Measurements from ENCODE around the gene KCNIP4.

Gene KCNIP4

DNA sequence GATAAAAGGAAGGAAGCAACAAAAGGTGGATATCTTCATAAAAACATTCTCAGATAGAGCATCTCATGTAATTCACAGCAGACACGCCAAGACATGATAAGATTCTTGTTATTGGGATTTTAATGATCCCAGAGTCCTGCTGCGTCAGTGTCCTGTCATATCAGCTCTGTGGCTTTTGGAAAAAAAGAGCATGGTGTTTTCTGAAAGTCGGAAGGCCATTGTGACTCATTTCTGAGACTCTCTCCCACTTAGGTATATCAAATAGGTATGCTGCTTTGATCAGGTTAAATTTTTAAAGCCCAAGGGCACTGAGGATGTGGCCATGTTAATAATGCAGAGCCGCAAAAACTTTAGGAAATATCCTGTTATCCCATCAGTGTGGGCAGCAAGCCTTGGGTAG lies 481.0 kb downstream of the KCNIP4 start:
- H3K4me3 ChIP-seq (ENCODE audit: control insufficient read depth, low read depth, low read length): no peak overlapping the region
- DNase-seq (ENCODE audit: low read depth): no peak
- TF ChIP-seq, protein P1, sequence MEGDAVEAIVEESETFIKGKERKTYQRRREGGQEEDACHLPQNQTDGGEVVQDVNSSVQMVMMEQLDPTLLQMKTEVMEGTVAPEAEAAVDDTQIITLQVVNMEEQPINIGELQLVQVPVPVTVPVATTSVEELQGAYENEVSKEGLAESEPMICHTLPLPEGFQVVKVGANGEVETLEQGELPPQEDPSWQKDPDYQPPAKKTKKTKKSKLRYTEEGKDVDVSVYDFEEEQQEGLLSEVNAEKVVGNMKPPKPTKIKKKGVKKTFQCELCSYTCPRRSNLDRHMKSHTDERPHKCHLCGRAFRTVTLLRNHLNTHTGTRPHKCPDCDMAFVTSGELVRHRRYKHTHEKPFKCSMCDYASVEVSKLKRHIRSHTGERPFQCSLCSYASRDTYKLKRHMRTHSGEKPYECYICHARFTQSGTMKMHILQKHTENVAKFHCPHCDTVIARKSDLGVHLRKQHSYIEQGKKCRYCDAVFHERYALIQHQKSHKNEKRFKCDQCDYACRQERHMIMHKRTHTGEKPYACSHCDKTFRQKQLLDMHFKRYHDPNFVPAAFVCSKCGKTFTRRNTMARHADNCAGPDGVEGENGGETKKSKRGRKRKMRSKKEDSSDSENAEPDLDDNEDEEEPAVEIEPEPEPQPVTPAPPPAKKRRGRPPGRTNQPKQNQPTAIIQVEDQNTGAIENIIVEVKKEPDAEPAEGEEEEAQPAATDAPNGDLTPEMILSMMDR (IDR thresholded peaks at IDR 0.05; ENCODE audit: control insufficient read depth, insufficient read depth, low read depth, low read length, missing control alignments): no peak

DNA sequence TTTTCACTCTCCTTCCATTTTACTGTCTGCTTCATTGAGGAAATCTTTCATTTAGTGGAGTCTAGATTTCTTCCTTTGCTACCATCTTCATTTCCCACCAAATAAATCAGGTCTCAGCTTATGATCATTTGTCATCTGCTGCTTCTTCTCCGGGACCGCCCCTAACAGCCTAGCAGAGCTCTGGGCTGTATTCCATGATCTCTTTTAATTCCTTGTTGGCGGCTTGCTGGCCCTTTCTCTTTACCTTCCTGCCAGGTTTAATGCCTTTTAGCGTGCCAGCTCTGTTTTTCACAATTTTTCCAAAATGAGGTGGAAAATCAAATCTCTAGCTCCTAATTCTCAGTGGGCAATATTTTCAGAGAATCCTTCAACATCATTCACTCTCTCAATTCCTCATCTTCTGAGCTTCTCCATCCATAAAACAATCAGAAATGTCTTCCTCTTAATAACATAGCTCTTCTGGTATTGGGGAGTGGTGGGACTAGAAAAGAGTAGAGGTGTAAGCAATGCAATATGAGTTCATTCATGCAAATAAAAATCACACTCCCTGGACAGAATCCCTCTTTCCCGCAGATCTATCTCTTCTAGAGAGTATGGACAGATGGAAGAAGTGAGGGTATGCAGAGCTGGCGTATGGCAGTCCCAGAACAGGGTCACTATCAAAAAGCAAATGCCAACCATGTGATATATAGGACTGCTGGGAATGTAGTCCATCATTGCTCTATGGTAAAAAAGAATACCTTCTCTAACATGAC lies 491.3 kb downstream of the KCNIP4 start:
- H3K4me3 ChIP-seq (ENCODE audit: control insufficient read depth, low read depth, low read length): no peak overlapping the region
- TF ChIP-seq, protein P1 (IDR thresholded peaks at IDR 0.05; ENCODE audit: control insufficient read depth, insufficient read depth, low read depth, low read length, missing control alignments): no peak
- no peak for DNase-seq (ENCODE audit: low read depth)

DNA sequence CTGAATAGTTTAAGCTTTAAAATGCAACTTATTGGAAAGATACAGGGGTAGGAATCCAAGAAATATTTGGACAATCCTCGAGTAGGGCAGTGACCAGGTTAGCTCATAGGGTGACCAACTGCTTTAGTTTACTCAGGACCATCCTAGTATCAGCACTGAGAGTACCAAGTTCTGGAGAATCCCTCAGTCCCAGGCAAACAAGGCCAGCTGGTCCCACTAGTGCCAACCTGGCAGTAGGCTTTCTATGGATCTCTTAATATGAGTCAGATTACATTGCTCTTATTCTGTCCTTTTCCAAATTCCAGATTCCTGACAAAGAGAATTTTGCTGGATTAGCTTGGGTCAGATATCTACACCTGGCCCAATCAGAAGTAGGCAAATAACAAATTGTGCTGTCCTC lies 493.7 kb downstream of the KCNIP4 start:
- TF ChIP-seq, protein P1 (IDR thresholded peaks at IDR 0.05; ENCODE audit: control insufficient read depth, insufficient read depth, low read depth, low read length, missing control alignments): no peak
- H3K4me3 ChIP-seq (ENCODE audit: control insufficient read depth, low read depth, low read length): no peak overlapping the region
- DNase-seq (ENCODE audit: low read depth): no peak

DNA sequence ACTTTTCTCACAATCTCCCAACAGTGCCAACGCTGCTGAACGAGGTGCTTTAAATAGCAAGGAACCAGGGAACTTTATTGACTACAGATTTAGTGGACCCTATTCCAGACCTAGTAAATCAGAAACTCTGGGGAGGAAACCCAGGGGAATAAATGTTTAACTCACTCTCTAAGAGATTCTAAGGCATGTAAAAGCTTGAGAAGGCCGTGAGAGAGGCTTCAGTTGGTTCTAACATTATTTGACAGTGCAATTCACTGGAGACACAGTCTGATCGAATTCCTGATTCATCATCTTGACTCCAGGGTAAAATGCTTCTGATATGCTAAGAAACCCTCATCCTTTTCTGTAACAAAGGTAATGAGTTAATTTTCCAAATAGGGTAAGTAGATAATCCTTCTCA lies 494.4 kb downstream of the KCNIP4 start:
- no peak overlapping the region for H3K4me3 ChIP-seq (ENCODE audit: control insufficient read depth, low read depth, low read length)

DNA sequence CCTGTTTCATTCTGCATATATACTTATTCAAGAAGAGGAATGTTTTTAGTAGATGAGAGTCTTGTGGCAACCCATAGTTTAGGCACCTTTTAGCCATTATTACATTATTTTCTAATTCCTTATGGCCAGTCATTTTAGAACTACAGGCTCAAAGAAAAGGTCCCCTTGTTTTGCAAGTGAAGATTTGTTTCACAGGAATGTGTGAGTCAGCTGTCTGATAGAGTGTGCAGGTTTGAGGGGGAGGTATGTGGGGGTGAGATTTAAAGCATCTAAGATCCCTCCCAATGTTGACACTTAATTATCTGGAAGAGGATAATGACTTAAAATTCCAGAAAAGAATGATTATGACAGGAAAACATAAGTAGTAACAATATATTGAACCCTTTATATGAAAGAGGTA lies 495.6 kb downstream of the KCNIP4 start:
- H3K4me3 ChIP-seq (ENCODE audit: control insufficient read depth, low read depth, low read length): no peak overlapping the region
- DNase-seq (ENCODE audit: low read depth): no peak
- TF ChIP-seq, protein P1 (IDR thresholded peaks at IDR 0.05; ENCODE audit: control insufficient read depth, insufficient read depth, low read depth, low read length, missing control alignments): no peak

More for the DNA sequence above, 494.4 kb downstream of the KCNIP4 start:
- TF ChIP-seq, protein P1 (IDR thresholded peaks at IDR 0.05; ENCODE audit: control insufficient read depth, insufficient read depth, low read depth, low read length, missing control alignments): no peak
- DNase-seq (ENCODE audit: low read depth): no peak

DNA sequence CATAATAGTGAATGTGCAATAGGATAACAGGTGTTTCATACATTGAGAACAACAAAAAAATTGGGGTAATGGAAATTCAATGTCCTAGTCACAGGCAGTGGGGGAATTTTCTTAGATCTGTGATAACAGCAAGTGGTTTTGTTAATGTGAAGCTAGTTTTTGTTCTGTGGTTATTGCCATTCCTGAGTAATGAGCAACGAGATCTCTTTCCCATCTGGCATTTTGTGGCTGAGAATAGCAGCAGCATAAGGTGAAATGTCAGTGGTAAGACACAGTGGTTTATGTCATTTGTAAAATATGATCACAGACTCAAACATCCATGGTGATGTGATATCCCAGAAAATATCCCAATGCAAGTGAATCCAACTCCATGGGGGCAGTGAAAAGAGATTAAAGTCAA lies 497.5 kb downstream of the KCNIP4 start:
- TF ChIP-seq, protein P1 (IDR thresholded peaks at IDR 0.05; ENCODE audit: control insufficient read depth, insufficient read depth, low read depth, low read length, missing control alignments): no peak
- no peak overlapping the region for H3K4me3 ChIP-seq (ENCODE audit: control insufficient read depth, low read depth, low read length)
- DNase-seq (ENCODE audit: low read depth): no peak

Data from AG09309 (cell line).